OCI-LY1 (cell line): ENCODE results near the gene PSD.

Experiments
- H2AFZ ChIP-seq: fragments of 200-600 bp; sonication (generic), shearing (Covaris generic); 2 replicates; pipeline ENCODE4 v1.6.0; 2014; ENCODE audit warnings: antibody characterized with exemption, mild to moderate bottlenecking, low read length
- H3F3A ChIP-seq: fragments of 200-600 bp; sonication (generic), shearing (Covaris generic); 2 replicates; pipeline ENCODE4 v1.6.0; 2014; ENCODE audit warnings: mild to moderate bottlenecking, antibody characterized with exemption, low read length, moderate library complexity; ENCODE audit not compliant: insufficient read depth
- H3K27ac ChIP-seq: fragments of 200-600 bp; sonication (generic); 2 replicates; pipeline ENCODE4 v1.5.1; 2014; ENCODE audit warnings: low read length, mixed run types, mild to moderate bottlenecking, low read depth; ENCODE audit not compliant: poor library complexity, severe bottlenecking
- H3K27me3 ChIP-seq: fragments of 200-600 bp; sonication (generic); 2 replicates; pipeline ENCODE4 v1.6.0; 2014; ENCODE audit warnings: antibody characterized with exemption, mild to moderate bottlenecking, low read length, moderate library complexity; ENCODE audit not compliant: insufficient read depth
- H3K36me3 ChIP-seq: fragments of 200-600 bp; sonication (generic); 2 replicates; pipeline ENCODE4 v1.6.1; 2014; ENCODE audit warnings: mild to moderate bottlenecking, antibody characterized with exemption, low read length, moderate library complexity, mixed read lengths; ENCODE audit not compliant: insufficient read depth
- H3K4me1 ChIP-seq: fragments of 200-600 bp; sonication (generic); 2 replicates; pipeline ENCODE4 v1.5.1; 2014; ENCODE audit warnings: mild to moderate bottlenecking, low read length, moderate library complexity; ENCODE audit not compliant: insufficient read depth, severe bottlenecking
- H3K4me2 ChIP-seq: fragments of 200-600 bp; sonication (generic), shearing (Covaris generic); 2 replicates; pipeline ENCODE4 v1.6.1; 2014; ENCODE audit warnings: low read length
- H3K4me3 ChIP-seq: fragments of 200-600 bp; sonication (generic); 2 replicates; pipeline ENCODE4 v1.5.1; 2014; ENCODE audit warnings: low read length, low read depth, mild to moderate bottlenecking, mixed read lengths; ENCODE audit not compliant: poor library complexity, severe bottlenecking
- H3K79me2 ChIP-seq: fragments of 200-600 bp; shearing (Covaris generic); 2 replicates; pipeline ENCODE4 v1.6.1; 2016; ENCODE audit warnings: mixed run types, low read length, mixed read lengths; ENCODE audit not compliant: insufficient read depth
- H3K9ac ChIP-seq: fragments of 200-600 bp; sonication (generic), shearing (Covaris generic); 2 replicates; pipeline ENCODE4 v1.6.1; 2014; ENCODE audit warnings: mild to moderate bottlenecking, low read length, mixed read lengths
- H3K9me2 ChIP-seq: fragments of 200-600 bp; sonication (generic), shearing (Covaris generic); 2 replicates; pipeline ENCODE4 v1.6.1; 2014; ENCODE audit warnings: low read depth, mild to moderate bottlenecking, low read length, mixed read lengths
- H3K9me3 ChIP-seq: fragments of 200-600 bp; shearing (Covaris generic); 2 replicates; pipeline ENCODE4 v1.6.1; 2014; ENCODE audit warnings: low read length, mixed read lengths
- H4K20me1 ChIP-seq: fragments of 200-600 bp; sonication (generic), shearing (Covaris generic); 2 replicates; pipeline ENCODE4 v1.6.0; 2016; ENCODE audit warnings: mild to moderate bottlenecking, low read length; ENCODE audit not compliant: insufficient read depth
- CTCF ChIP-seq: fragments of 200-600 bp; sonication (generic), shearing (Covaris generic); IDR thresholded peaks from 2 replicates; pipeline ENCODE4 v1.5.1; 2017; ENCODE audit warnings: mild to moderate bottlenecking, antibody characterized with exemption, low read length, moderate library complexity, mixed read lengths
- EZH2 ChIP-seq: fragments of 200-600 bp; sonication (generic), shearing (Covaris generic); IDR thresholded peaks from 2 replicates; pipeline ENCODE4 v1.8.0; 2017; ENCODE audit warnings: borderline replicate concordance, mixed run types, mild to moderate bottlenecking, antibody characterized with exemption, low read length, moderate library complexity, mixed read lengths

The PSD gene

DNA sequence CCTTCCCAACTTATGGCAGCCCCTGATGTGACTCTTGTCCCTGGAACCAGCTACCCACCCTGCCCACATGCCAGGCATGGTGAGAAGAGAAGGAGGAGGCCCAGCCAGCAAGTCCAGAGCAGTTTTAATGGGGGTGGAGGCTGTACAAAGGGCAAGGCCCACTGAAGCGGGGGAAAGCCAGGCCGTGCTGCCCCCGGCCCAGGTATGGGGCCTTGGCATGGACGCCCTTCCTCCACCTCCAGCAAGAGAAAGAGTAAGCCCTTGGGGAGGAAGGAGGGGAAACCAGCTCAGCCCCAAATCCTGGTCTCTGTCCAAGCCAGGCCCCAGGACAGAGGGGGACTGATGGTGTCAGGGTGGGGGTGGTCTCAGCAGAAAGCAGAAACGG is 16.1 kb downstream of the PSD start:
- Histone ChIP-seq H3F3A (no peaks in the 10 kb centered on the region), H3K4me3 (no peak overlapping the region), H3K27ac (no peak overlapping the region), H3K9ac (no peak overlapping the region), H3K36me3 (no peaks in the 10 kb centered on the region; the same call in 1 of the 2 replicates), H3K9me2 (no peaks in the 10 kb centered on the region), H3K9me3 (no peaks in the 10 kb centered on the region), H4K20me1 (no peaks in the 10 kb centered on the region), H3K4me2 (no peak overlapping the region), H2AFZ (no peak overlapping the region), H3K27me3 (no peaks in the 10 kb centered on the region), H3K79me2 (no peaks in the 10 kb centered on the region), H3K4me1 (peaks cover 8% of the 10 kb centered on the region)
- no peak for TF ChIP-seq CTCF
- no peak for TF ChIP-seq EZH2

- Histone ChIP-seq H2AFZ (no peak overlapping the region), H3K9me2 (no peaks in the 10 kb centered on the region), H3K9ac (no peak overlapping the region), H3K36me3 (no peaks in the 10 kb centered on the region; the same call in 1 of the 2 replicates), H3K4me3 (no peak overlapping the region), H3K27ac (no peak overlapping the region), H3K79me2 (no peaks in the 10 kb centered on the region), H3K4me2 (no peak overlapping the region), H3K27me3 (no peaks in the 10 kb centered on the region), H3F3A (no peaks in the 10 kb centered on the region), H3K9me3 (no peaks in the 10 kb centered on the region), H4K20me1 (no peaks in the 10 kb centered on the region), H3K4me1 (peaks cover 9% of the 10 kb centered on the region)
- TF ChIP-seq EZH2 = no peak
- TF ChIP-seq CTCF = no peak
Measured at GRCh38 chr10:102401735-102402511, 16.7 kb downstream of the PSD start.

DNA sequence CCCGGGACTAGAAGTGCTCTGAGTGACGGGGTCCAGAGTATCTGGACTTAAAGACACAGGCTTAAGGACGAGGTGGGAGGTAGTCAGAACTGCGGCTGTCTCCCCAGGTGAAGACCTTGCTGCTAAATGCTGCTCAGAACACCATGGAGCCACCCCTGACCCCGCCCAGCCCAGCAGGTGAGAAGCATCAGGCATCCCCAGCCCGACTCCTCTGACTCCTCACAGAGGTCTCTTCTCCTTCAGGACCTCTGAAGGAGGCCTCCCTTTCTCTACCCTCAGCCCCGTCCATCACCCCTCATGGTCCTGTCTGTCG is 17.3 kb downstream of the PSD start:
- Histone ChIP-seq H3F3A (no peaks in the 10 kb centered on the region), H3K9me2 (no peaks in the 10 kb centered on the region), H4K20me1 (no peaks in the 10 kb centered on the region), H3K27me3 (no peaks in the 10 kb centered on the region), H3K9me3 (no peaks in the 10 kb centered on the region), H3K79me2 (no peaks in the 10 kb centered on the region), H3K27ac (no peak overlapping the region), H2AFZ (no peak overlapping the region), H3K9ac (no peak overlapping the region), H3K4me3 (no peak overlapping the region), H3K4me1 (peaks cover 15% of the 10 kb centered on the region), H3K4me2 (no peak overlapping the region), H3K36me3 (no peaks in the 10 kb centered on the region; the same call in 1 of the 2 replicates)
- TF ChIP-seq EZH2 (no peak), CTCF (no peak)
